Inflammatory macrophage treated with lipopolysaccharide for 1 hour (primary cell): ENCODE data around the gene SPSB3.
A peak's percentile ranks its signal among the peaks of the same experiment; 100 is the strongest.

Experiments used
- DNase-seq, 2 donors: peaks; one replicate each; pipeline ENCODE4 v3.0.0-alpha.2; 2020 to 2022

SPSB3 gene

DNA sequence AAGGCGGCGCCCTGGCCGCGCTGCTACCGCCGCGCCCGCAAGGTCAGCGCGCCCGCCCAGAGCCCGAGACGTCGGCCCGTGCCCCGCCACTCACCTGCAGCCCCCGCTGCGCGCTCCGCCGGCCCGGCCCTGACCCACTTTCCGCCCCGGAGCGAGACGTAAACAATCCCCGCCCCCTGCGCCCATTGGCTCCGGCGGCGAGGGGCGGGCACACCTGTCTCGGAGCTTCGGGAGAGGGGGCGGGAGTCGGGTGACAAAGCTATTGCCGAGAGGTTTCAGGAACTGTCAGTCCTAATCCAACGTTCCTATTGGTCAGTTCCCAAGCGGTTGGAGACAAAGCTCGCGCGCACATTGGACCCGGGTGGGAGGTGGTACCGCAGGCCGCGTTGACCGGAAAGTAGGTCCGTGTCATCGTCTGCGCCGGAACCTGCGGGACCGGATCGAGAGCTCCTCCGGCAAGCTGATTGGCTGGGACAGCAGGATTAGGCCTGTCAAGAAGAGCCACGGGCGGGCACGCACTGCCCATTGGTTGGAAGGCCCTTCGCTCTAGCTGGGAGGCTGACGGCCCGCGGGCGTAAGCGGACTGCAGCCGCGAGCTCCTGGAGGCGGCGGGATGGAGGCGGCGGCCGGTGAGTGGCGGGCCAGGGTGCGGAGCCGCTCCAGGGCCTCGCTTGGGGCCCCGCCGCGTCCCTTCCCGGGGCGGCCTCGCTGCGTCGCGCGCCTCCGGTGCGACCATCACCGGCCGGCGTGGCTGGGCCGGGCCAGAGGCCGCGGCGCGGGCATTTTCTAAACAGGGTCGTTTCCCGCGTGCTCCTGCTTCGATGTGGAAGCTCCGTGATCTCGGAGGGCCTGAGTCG, at the start of gene SPSB3, which contains the start of gene NUBP2:
TSS of gene SPSB3 (minus strand) at position 164 of the 857 bp plus-strand sequence. CDS start 1,088 bp downstream, outside the sequence.
TSS of gene NUBP2 (plus strand) at position 553 of the 857 bp plus-strand sequence. CDS start at position 614, 61 bp downstream.
- DNase-seq = peak; percentile 99 to 100

GRCh38 chr16:1831186-1832075, 49.1 kb upstream of the SPSB3 start:
- DNase-seq = no peak

DNA sequence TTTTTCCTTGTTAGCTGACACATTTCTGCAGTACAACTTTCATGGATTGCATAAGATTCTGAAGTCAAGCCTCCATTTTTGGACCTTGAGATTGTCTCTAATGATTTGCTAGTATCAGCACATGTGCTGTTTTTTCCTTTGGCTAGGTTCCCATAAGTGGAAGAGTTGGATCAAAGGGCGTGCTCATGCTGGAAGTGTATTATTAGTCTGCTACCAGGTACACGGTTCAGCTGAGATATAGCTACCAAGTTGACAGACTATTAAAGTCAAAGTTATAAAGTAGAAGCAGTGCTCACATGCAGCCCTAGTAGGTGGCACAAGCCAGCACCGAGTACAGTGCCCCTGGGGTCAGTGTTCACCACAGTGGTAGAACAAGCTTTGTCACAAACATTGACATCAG, 47.8 kb upstream of the SPSB3 start:
- DNase-seq = no peak

GRCh38 chr16:1828645-1829410, 46.5 kb upstream of the SPSB3 start:
- peak in 1 of 2 donors; percentile 25 for DNase-seq

DNA sequence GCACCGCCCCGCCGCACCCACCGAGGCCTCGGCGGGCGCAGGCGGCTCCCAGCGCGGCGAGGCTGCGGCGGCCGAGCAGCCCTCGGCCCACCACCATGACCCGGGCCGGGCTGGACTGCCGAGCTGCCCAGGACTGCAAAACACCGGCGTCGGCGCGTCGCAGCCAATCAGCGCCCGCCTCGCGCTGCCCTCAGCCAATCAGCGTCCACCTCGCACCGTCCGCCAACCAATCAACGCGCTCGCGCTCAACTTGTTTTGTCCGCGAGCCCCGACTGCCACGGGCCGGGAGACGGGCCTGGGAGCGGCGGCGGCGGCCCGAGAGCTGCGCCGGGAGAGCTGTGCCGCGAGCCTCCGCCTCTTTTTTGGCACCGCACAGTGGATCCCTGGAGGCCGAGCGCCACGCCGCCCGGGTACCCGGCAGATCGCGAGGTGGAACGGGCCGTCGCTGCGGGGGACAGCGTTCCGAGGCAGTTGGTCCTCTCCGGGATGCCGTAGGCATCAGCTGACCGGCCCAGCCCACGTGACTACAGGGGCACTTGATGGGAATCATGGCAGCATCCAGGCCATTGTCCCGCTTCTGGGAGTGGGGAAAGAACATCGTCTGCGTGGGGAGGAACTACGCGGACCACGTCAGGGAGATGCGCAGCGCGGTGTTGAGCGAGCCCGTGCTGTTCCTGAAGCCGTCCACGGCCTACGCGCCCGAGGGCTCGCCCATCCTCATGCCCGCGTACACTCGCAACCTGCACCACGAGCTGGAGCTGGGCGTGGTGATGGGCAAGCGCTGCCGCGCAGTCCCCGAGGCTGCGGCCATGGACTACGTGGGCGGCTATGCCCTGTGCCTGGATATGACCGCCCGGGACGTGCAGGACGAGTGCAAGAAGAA, 44.6 kb upstream of the SPSB3 start, which contains the start of the genes FAHD1 and HAGH:
TSS of gene FAHD1 (plus strand) at position 516 of the 883 bp plus-strand sequence. CDS start at position 549, 33 bp downstream.
TSS of gene HAGH (minus strand) at position 135 of the 883 bp plus-strand sequence. CDS start at position 97, 38 bp downstream.
- DNase-seq = peak; percentile 90 to 96

GRCh38 chr16:1825864-1826690, 43.7 kb upstream of the SPSB3 start:
- peak; percentile 48 to 53 for DNase-seq

DNA sequence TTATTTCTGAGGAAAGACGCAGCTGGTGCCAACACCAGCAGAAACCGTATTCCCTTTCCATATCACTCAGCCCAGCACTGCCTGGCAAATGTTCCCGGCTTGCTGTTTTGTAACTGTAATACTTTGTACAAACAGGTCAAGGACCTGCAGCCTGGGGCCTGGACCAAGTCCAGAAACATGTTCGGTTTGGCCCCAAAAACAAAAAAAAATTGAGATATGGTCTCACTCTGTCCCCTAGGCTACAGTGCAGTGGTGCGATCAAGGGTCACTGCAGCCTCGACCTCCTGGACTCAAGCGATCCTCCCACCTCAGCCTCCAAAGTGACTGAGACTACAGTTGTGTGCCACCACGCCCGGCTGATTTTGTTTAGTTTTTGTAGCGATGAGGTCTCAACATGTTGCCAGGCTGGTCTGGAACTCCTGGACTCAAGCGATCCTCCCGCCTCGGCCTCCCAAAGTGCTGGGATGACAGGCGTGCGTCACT, 43.1 kb upstream of the SPSB3 start:
- no peak for DNase-seq

- DNase-seq = peak in 1 of 2 donors; percentile 4
Measured at GRCh38 chr16:1823821-1824220, 41.5 kb upstream of the SPSB3 start.

GRCh38 chr16:1822801-1823200, 40.4 kb upstream of the SPSB3 start:
- no peak for DNase-seq

- no peak for DNase-seq
Measured at GRCh38 chr16:1821861-1822611, 39.7 kb upstream of the SPSB3 start.

DNA sequence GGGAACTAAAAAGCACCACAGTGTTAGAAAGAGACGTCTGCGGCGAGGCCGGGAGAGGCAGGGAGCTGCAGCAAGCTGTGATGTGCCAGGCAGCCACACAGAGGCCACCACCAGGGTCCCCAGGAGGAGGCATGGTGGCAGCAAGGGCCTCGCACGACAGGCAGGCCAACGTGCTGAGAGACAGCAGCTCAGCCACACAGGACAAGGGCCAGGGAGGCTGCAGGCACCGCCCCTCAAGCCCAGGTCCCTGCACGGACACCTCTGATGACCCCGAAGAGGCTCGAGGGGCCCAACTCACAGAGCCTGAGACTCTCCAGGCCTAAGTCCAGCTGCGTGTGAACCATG, 38.5 kb upstream of the SPSB3 start:
- no peak for DNase-seq

DNA sequence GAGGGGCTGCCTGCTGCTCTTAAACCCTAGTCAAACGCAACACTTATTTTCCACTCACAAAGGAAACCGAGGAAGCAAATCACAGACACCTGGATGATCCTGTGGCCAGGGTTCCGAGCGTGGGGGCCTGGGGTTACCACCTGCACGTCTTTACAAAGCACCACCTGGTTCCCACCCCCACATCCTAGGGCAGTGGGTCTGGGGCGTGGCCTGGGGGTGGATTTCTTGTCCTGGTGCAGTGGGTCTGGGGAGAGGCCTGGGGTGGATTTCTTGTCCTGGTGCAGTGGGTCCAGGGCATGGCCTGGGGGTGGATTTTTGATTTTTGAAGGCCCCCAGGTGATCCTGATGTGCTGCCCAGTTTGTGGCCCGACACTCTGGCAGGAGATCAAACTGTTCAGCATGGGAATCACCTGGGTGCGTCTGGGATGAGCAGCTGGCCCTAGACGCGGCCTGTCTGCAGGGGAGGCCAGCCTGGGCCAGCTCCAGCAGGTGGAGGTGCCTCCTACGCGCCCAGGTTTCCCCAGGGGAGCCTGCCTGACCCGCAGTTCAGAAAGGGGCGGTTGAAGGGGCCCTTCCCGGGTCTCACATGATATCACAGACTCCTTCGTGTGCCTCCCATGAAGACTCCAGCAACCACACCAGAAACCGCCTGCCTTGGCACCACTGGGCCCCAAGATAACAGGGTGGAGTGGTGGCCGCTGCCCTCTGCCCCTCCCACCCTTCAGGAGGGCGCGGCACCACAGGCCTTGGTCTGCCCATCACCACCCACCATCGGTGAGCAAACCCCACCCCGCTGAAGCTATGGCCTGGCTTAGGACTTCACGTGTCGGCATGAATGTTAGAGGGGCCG, 38.0 kb upstream of the SPSB3 start:
- DNase-seq = no peak

DNA sequence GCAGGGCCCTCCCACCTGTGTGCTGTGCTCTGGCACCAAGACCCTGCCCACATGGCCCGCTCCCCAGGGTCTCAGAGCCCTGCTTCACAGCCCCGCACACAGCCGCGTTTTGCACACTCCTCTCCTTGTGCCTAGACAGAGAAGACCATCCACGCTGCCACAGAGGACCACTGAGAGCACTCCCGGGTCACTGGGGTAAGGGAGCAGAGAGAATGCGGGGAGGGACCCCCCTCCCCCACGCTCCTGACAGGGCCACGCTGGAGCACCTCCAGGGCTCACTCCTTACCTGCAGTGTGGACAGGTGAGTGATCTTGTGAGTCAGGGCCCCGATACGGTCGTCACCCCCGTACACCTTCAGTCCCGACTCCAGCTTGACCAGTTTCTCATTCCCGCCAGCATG, 37.2 kb upstream of the SPSB3 start:
- DNase-seq = no peak

DNA sequence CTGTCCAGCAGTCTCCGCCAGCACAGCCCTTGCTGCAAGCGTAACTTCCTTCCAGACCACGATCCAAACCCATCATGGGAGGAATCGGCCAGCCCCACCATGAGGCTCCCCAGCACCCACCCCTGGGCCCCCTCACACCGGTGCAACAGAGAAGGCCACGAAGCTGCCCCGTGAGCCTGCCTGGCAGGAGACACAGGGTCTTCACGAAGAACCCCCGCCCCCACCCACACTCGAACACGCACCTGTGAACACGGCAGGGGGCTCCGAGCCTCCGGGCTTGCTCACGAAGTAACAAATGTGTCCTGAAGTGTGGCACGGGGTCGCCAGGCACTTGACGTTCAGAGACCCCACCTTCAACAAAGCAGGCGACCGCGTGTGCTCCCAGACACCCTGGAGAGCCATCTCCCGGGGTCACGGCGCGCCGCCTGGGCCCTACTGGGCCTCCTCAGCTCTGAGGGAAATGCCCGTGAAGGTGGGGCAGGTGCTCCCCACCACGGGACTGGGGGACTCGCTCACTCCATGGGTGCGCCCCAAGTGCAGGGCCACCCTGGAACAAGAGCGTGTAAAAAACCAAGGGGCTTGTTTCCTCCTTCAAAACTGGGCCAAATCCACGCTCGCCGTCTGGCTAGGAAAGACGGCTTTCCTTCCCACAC, 36.6 kb upstream of the SPSB3 start:
- no peak for DNase-seq

DNA sequence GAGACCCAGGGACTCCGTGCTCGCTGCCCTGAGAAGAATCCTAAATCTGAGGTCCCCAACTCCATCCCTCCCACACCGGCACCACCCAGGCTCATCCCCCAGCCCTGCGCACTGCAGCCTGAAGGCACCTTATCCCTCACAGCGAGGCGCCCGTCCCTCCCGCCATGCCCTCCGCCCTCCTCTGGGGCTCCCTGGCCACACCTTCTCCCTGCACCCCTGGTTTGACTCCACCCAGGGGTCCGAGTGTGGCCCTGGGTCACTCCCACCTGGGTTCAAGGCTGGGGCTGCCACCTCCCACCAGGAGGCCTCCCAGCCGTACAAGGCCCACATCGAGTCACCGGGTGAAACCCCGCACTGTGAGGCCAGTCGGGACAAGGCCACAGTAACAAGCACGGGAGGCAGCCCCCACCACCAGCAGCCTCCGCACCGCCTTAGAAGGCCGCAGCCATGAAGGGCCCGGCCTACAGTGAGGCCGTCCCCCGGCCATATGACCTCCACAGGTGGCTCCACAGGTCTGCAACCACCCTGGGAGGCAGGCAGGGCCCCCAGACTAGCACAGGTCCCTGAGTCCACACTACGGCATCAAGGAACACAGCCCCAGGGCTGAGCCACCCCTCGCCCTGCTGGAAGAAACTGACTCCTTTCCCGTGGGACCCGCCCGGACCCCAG, 36.0 kb upstream of the SPSB3 start:
- DNase-seq = no peak

GRCh38 chr16:1817716-1818115, 35.3 kb upstream of the SPSB3 start:
- DNase-seq = no peak

DNA sequence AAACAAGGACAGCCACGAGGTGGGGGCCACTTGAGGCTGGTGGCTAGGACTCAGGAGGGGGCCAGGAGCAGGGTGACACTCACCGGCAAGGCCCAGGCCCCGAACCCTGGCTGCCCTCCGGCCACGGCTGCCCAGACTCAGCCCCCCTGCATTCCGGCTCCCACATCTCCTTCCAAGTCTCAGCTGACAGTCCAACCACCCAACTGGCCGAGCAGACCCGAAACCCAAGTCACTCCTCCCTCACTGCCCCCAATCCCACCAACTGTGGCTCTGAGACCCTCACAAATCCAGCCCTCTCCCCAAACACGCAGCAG, 34.9 kb upstream of the SPSB3 start:
- no peak for DNase-seq
